Measurements from ENCODE around the gene REST. TPM values are rescaled to one million over a fixed set of nuclear protein-coding genes. Genes with fewer than 3 reads are reported as not detected.
"Not testable (repeated sequence)": the region's sequence is repeated elsewhere in the genome, so short reads cannot be mapped to it uniquely, and the experiment has no call there.

Gene REST
- total RNA-seq, 1 donor from 2014 or later = 21.4 TPM

DNA sequence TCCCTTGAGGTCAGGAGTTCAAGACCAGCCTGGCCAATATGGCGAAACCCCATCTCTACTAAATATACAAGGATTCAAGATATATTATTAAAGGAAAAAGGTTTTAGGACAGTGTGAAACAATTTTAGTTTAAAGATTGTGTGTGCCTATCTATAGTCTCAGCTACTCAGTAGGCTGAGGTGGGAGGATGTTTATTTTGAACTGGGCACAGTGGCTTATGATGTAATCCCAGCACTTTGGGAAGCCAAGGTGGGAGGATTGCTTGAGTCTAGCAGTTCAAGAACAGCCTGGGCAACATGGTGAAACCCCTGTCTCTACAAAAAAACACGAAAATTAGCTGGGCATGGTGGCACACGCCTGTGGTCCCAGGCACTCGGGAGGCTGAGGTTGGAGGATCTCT, 31.4 kb upstream of the REST start:
- Histone ChIP-seq H3K27ac (ENCODE audit: low read depth, low read length) (no peak overlapping the region), H3K36me3 (ENCODE audit: control insufficient read depth in 3 of 3, insufficient read depth in 3 of 3, low read length in 3 of 3) (no peaks in the 10 kb centered on the region), H3K27me3 (ENCODE audit: control insufficient read depth in 3 of 3, insufficient read depth in 3 of 3, low read length in 3 of 3) (no peaks in the 10 kb centered on the region), H3K9me3 (ENCODE audit: control insufficient read depth in 3 of 3, low read length in 3 of 3) (no peaks in the 10 kb centered on the region), H3K9ac (ENCODE audit: low read depth in 1 of 3, low read length in 3 of 3) (no peak overlapping the region), H3K4me3 (ENCODE audit: low read length in 3 of 3) (no peak overlapping the region), H3K4me1 (ENCODE audit: control insufficient read depth in 3 of 3, insufficient read depth in 3 of 3, low read length in 3 of 3) (peaks cover 2 to 3% (median 3%) of the 10 kb centered on the region in 3 donors)

DNA sequence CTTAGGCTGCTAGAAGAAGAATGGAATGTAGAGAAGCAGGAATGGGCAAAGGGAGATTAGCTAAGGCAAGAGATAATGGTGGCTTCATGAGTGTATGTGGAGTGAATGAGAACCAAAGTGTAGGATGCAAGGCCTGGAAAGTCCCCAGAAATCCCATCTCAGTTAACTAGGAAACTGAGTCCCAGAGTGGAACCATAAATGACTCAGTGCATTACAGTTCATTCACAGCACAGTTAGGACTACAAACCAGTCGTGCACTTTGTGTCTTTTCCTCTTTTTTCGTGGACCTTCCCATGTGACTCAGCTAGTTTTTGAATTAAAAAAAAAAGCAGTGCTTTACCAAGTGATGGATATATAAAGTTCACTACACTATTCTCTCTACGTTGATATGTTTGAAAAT, 27.7 kb upstream of the REST start:
- Histone ChIP-seq H3K27ac (ENCODE audit: low read depth, low read length) (no peak overlapping the region), H3K9me3 (ENCODE audit: control insufficient read depth in 3 of 3, low read length in 3 of 3) (no peaks in the 10 kb centered on the region), H3K4me1 (ENCODE audit: control insufficient read depth in 3 of 3, insufficient read depth in 3 of 3, low read length in 3 of 3) (no peaks in the 10 kb centered on the region), H3K27me3 (ENCODE audit: control insufficient read depth in 3 of 3, insufficient read depth in 3 of 3, low read length in 3 of 3) (no peaks in the 10 kb centered on the region), H3K9ac (ENCODE audit: low read depth in 1 of 3, low read length in 3 of 3) (no peak overlapping the region), H3K36me3 (ENCODE audit: control insufficient read depth in 3 of 3, insufficient read depth in 3 of 3, low read length in 3 of 3) (no peaks in the 10 kb centered on the region), H3K4me3 (ENCODE audit: low read length in 3 of 3) (no peak overlapping the region)

DNA sequence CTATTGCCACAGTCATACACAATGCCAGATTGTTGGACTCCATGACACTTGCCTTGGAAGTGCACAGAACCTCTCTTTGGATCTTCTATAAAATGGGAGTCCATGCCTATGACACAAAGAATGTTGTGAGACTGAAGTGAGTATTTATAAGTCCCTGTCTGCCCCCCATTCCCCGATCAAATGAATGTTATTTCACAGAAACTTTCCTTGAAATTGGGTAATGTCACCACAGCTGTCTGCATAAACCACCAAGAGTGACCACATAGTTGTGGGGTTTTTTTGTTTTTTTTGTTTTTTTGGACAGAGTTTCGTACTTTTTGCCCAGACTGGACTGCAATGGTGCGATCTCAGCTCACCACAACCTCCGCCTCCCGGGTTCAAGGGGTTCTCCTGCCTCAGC, 27.1 kb upstream of the REST start:
- no peaks in the 10 kb centered on the region for H3K36me3 ChIP-seq (ENCODE audit: control insufficient read depth in 3 of 3, insufficient read depth in 3 of 3, low read length in 3 of 3)
- no peak overlapping the region for H3K9ac ChIP-seq (ENCODE audit: low read depth in 1 of 3, low read length in 3 of 3)
- no peaks in the 10 kb centered on the region for H3K27me3 ChIP-seq (ENCODE audit: control insufficient read depth in 3 of 3, insufficient read depth in 3 of 3, low read length in 3 of 3)

DNA sequence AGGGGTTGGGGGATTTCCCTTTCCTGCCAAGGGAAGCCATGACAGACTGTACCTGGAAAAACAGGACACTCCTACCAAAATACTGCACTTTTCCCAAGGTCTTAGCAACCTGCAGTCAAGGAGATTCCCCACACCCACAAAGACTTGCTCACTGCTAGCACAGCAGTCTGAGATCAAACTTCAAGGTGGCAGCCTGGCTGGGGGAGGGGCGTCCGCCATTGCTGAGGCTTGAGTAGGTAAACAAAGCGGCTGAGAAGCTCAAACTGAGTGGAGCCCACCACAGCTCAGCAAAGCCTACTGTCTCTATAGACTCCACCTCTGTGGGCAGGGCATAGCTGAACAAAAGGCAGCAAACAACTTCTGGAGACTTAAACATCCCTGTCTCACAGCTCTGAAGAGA, 23.2 kb upstream of the REST start:
- H3K9ac ChIP-seq (ENCODE audit: low read depth in 1 of 3, low read length in 3 of 3); H3K27ac ChIP-seq (ENCODE audit: low read depth, low read length); H3K36me3 ChIP-seq (ENCODE audit: control insufficient read depth in 3 of 3, insufficient read depth in 3 of 3, low read length in 3 of 3); H3K4me1 ChIP-seq (ENCODE audit: control insufficient read depth in 3 of 3, insufficient read depth in 3 of 3, low read length in 3 of 3); H3K9me3 ChIP-seq (ENCODE audit: control insufficient read depth in 3 of 3, low read length in 3 of 3); H3K4me3 ChIP-seq (ENCODE audit: low read length in 3 of 3); H3K27me3 ChIP-seq (ENCODE audit: control insufficient read depth in 3 of 3, insufficient read depth in 3 of 3, low read length in 3 of 3): not testable (repeated sequence)

More for the DNA sequence above, 27.1 kb upstream of the REST start:
- no peaks in the 10 kb centered on the region for H3K9me3 ChIP-seq (ENCODE audit: control insufficient read depth in 3 of 3, low read length in 3 of 3)
- no peak overlapping the region for H3K4me3 ChIP-seq (ENCODE audit: low read length in 3 of 3)
- H3K4me1 ChIP-seq (ENCODE audit: control insufficient read depth in 3 of 3, insufficient read depth in 3 of 3, low read length in 3 of 3) = no peaks in the 10 kb centered on the region
- H3K27ac ChIP-seq (ENCODE audit: low read depth, low read length) = no peak overlapping the region

DNA sequence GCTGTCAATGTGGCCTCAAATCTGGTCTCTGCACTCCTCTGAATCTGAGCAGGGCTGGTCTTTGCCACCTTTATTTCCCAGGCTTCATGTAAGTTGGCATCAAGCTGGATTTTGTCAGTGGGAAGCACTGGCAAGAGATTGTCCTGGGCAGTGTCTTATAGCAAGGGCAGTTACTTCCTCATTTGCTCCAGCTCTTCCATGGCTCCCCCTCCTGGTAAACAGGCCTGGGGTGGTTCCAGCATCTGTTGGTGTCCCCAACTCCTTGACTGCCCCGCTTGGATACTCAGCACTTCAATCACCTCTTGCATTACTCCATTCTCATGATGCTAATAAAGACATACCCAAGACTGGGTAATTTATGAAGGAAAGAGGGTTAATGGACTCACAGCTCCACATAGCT, 15.0 kb upstream of the REST start:
- no peaks in the 10 kb centered on the region for H3K4me1 ChIP-seq (ENCODE audit: control insufficient read depth in 3 of 3, insufficient read depth in 3 of 3, low read length in 3 of 3)
- no peak overlapping the region for H3K9ac ChIP-seq (ENCODE audit: low read depth in 1 of 3, low read length in 3 of 3)
- no peaks in the 10 kb centered on the region for H3K27me3 ChIP-seq (ENCODE audit: control insufficient read depth in 3 of 3, insufficient read depth in 3 of 3, low read length in 3 of 3)
- no peak overlapping the region for H3K4me3 ChIP-seq (ENCODE audit: low read length in 3 of 3)
- H3K27ac ChIP-seq (ENCODE audit: low read depth, low read length) = no peak overlapping the region
- H3K36me3 ChIP-seq (ENCODE audit: control insufficient read depth in 3 of 3, insufficient read depth in 3 of 3, low read length in 3 of 3) = no peaks in the 10 kb centered on the region
- no peaks in the 10 kb centered on the region for H3K9me3 ChIP-seq (ENCODE audit: control insufficient read depth in 3 of 3, low read length in 3 of 3)

DNA sequence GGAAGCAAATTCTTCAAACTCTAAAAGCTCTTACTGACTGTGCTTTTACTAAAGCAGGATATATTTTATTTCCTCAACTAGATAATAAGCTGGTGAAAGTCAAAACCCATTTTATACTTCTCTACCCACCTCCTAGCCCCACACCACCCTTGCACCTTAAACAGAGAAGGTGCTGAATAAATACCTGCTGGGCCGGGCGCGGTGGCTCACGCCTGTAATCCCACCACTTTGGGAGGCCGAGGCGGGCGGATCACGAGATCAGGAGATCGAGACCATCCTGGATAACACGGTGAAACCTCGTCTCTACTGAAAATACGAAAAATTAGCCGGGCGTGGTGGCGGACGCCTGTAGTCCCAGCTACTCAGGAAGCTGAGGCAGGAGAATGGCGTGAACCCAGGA, 9.9 kb upstream of the REST start:
- H3K27ac ChIP-seq (ENCODE audit: low read depth, low read length); H3K4me1 ChIP-seq (ENCODE audit: control insufficient read depth in 3 of 3, insufficient read depth in 3 of 3, low read length in 3 of 3); H3K36me3 ChIP-seq (ENCODE audit: control insufficient read depth in 3 of 3, insufficient read depth in 3 of 3, low read length in 3 of 3); H3K27me3 ChIP-seq (ENCODE audit: control insufficient read depth in 3 of 3, insufficient read depth in 3 of 3, low read length in 3 of 3); H3K4me3 ChIP-seq (ENCODE audit: low read length in 3 of 3); H3K9me3 ChIP-seq (ENCODE audit: control insufficient read depth in 3 of 3, low read length in 3 of 3); H3K9ac ChIP-seq (ENCODE audit: low read depth in 1 of 3, low read length in 3 of 3): not testable (repeated sequence)

DNA sequence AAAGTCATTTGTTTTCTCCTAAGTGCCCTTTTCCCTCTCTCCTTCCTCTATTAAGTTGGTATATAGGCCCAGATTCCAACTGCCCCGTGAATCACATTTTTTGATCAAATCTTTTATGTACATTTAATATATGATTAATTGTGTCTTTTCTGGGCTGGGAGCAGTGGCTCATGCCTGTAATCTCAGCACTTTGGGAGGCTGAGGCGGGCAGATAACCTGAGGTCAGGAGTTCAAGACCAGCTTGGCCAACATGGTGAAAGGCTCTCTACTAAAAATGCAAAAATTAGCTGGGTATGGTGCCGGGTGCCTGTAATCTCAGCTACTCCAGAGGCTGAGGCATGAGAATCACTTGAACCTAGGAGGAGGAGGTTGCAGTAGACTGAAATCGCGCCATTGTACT, 7.5 kb upstream of the REST start:
- H3K27ac ChIP-seq (ENCODE audit: low read depth, low read length); H3K9ac ChIP-seq (ENCODE audit: low read depth in 1 of 3, low read length in 3 of 3): not testable (repeated sequence)

DNA sequence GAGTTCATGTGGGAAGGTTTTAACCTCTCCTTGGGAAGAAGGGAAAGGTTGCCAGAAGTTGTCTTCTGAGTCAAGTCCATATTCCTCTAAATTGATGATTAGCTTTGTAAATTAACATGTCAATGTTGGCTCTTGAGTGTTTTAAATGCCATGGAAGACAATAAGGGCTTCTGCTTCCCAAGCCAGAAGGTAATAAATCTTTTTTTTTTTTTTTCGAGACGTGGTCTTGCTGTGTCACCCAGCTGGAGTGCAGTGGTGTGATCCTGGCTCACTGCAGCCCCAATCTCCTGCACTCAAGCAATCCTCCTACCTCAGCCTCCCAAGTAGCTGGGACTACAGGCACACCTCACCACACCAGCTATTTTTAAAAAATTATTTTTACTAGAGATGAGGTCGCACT, 5.0 kb upstream of the REST start:
- H3K9ac ChIP-seq (ENCODE audit: low read depth in 1 of 3, low read length in 3 of 3) = no peak overlapping the region
- H3K27ac ChIP-seq (ENCODE audit: low read depth, low read length) = no peak overlapping the region
- no peaks in the 10 kb centered on the region for H3K9me3 ChIP-seq (ENCODE audit: control insufficient read depth in 3 of 3, low read length in 3 of 3)
- peaks cover 2 to 6% (median 4%) of the 10 kb centered on the region in 3 donors for H3K4me1 ChIP-seq (ENCODE audit: control insufficient read depth in 3 of 3, insufficient read depth in 3 of 3, low read length in 3 of 3)
- no peaks in the 10 kb centered on the region for H3K27me3 ChIP-seq (ENCODE audit: control insufficient read depth in 3 of 3, insufficient read depth in 3 of 3, low read length in 3 of 3)
- H3K36me3 ChIP-seq (ENCODE audit: control insufficient read depth in 3 of 3, insufficient read depth in 3 of 3, low read length in 3 of 3) = no peaks in the 10 kb centered on the region
- H3K4me3 ChIP-seq (ENCODE audit: low read length in 3 of 3) = no peak overlapping the region

More for the DNA sequence above, 7.5 kb upstream of the REST start:
- not testable (repeated sequence) for H3K4me1 ChIP-seq (ENCODE audit: control insufficient read depth in 3 of 3, insufficient read depth in 3 of 3, low read length in 3 of 3); H3K36me3 ChIP-seq (ENCODE audit: control insufficient read depth in 3 of 3, insufficient read depth in 3 of 3, low read length in 3 of 3); H3K9me3 ChIP-seq (ENCODE audit: control insufficient read depth in 3 of 3, low read length in 3 of 3); H3K27me3 ChIP-seq (ENCODE audit: control insufficient read depth in 3 of 3, insufficient read depth in 3 of 3, low read length in 3 of 3); H3K4me3 ChIP-seq (ENCODE audit: low read length in 3 of 3)

DNA sequence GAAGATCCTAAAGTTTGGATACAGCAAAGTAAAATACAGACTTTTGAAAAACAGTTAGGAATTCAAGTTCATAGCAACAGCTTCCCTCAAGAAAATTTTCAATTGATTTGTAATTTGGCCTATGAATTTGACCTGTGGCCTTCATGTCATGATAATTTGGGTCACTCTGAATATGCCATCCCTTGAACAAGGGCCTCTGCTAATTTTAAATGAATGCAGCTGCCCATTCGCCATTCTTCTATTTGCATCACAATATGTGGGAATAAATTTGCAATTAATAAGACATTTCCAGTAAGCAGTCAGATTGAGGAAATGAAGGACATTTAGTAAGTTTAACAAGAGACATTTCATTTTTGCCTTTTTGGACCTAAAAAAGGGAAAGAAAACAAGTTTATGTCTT, 1.9 kb upstream of the REST start:
- peaks cover 4 to 14% (median 14%) of the 10 kb centered on the region in 3 donors for H3K4me1 ChIP-seq (ENCODE audit: control insufficient read depth in 3 of 3, insufficient read depth in 3 of 3, low read length in 3 of 3)
- H3K27ac ChIP-seq (ENCODE audit: low read depth, low read length) = no peak overlapping the region
- no peaks in the 10 kb centered on the region for H3K27me3 ChIP-seq (ENCODE audit: control insufficient read depth in 3 of 3, insufficient read depth in 3 of 3, low read length in 3 of 3)
- H3K9me3 ChIP-seq (ENCODE audit: control insufficient read depth in 3 of 3, low read length in 3 of 3) = no peaks in the 10 kb centered on the region
- no peak overlapping the region for H3K9ac ChIP-seq (ENCODE audit: low read depth in 1 of 3, low read length in 3 of 3)
- no peak overlapping the region for H3K4me3 ChIP-seq (ENCODE audit: low read length in 3 of 3)
- H3K36me3 ChIP-seq (ENCODE audit: control insufficient read depth in 3 of 3, insufficient read depth in 3 of 3, low read length in 3 of 3) = no peaks in the 10 kb centered on the region

DNA sequence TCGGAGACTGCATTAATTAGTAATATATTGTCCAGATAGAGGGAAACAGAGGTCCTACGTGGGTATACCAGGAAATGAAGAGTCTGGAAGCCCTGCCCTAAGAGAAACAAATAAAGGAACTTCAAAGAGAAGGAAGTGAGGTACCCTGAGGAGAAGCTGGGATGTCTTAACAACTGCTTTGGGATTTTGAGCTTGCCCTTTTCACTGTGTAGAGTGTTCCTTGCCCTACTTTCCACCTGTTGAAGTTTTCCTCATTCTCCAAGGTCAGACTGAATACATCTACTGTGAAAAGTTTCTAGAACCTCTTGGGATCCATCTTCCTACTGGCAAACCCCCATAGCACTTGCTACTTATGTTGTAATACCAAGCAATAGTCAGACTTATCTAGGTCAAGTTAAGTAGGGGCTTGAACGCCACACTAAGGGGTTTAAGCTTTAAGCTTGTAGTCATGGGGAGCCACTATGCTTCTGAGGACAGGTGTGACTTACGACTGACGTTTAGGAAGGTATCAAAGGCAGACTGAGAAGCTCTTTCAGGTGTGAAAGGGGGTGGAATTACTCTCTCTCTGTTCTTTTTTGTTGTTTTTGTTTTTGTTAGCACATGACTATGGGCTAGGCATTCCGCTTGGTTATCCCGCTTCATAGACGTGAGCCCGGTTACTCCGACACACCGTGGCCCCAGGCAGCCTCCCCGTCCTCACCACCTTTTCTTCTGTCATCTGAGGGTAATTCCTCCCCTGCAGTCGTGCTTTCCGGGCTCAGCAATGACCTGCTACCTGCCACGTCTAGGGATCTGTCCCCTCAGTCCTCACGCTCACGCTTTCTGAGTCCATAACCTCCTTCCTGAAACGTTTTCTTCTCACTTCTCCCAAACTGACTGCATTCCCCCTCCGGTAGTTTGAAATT, 959 bp upstream of the REST start:
- Histone ChIP-seq H3K36me3 (ENCODE audit: control insufficient read depth in 3 of 3, insufficient read depth in 3 of 3, low read length in 3 of 3) (peaks cover 0 to 4% (median 0%) of the 10 kb centered on the region in 3 donors), H3K4me1 (ENCODE audit: control insufficient read depth in 3 of 3, insufficient read depth in 3 of 3, low read length in 3 of 3) (peaks cover 5 to 20% (median 20%) of the 10 kb centered on the region in 3 donors), H3K9me3 (ENCODE audit: control insufficient read depth in 3 of 3, low read length in 3 of 3) (no peaks in the 10 kb centered on the region), H3K9ac (ENCODE audit: low read depth in 1 of 3, low read length in 3 of 3) (peak overlapping the region; percentile 27 to 74 (median 45)), H3K27me3 (ENCODE audit: control insufficient read depth in 3 of 3, insufficient read depth in 3 of 3, low read length in 3 of 3) (no peaks in the 10 kb centered on the region), H3K27ac (ENCODE audit: low read depth, low read length) (peak overlapping the region; percentile 28), H3K4me3 (ENCODE audit: low read length in 3 of 3) (peak overlapping the region; percentile 61 to 86 (median 72))

Data from skeletal muscle tissue (tissue), 4 donors.